ENCODE measurements around the gene ASIC4. TPM values are rescaled to one million over a fixed set of nuclear protein-coding genes. Genes with fewer than 3 reads are reported as not detected.
A peak's percentile ranks its signal among the peaks of the same experiment; 100 is the strongest.

ASIC4 gene
- total RNA-seq, 1 donor from 2014 or later: not detected

DNA sequence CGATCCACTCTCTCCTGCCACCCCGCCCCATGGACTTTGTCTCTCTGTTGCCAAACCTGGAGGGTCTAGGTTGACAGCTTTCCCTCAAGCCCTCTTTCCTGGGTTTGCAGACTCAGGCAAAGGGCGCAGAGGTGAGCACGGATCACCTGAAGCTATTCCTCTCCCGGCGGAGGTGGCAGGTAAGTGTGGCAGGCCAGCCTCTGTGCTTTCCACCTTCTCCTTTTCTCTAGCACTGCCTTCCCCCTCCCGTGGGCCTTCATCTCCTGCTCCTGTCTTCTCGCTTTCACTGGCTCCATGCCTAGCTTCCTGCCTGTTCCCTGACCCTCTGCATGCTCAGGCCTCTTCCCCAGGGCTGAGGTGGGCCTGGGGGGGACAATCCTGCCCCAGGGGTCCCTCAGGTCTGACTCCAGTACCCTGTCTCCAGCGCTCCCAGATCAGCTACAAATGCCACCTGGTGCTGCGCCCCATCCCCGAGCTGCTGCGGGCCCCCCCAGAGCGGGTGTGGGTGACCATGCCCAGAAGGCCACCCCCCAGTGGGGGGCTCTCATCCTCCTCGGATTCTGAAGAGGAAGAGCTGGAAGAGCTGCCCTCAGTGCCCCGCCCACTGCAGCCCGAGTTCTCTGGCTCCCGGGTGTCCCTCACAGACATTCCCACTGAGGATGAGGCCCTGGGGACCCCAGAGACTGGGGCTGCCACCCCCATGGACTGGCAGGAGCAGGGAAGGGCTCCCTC is 31.4 kb upstream of the ASIC4 start:
- DNase-seq (ENCODE audit: low read depth): no peak

GRCh38 chr2:219483451-219484342 is 30.6 kb upstream of the ASIC4 start:
- no peak for DNase-seq (ENCODE audit: low read depth)

GRCh38 chr2:219484343-219485200 is 29.7 kb upstream of the ASIC4 start:
- no peak for DNase-seq (ENCODE audit: low read depth)

DNA sequence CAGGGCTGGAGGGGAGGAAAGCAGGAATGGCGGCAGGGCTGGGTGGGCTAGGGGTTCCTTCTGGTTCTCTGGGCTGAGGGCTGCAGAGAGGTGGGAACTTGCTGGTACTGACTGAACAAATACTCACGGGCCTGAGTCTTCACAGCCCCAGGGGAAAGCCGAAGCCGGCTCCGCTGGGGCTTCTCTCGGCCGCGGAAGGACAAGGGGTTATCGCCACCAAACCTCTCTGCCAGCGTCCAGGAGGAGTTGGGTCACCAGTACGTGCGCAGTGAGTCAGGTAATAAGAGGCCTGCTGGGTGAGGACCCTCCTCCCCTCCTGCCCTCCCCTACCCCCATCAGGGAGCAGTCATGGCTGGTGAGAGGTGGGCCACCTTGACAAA is 29.1 kb upstream of the ASIC4 start:
- no peak for DNase-seq (ENCODE audit: low read depth)

- DNase-seq (ENCODE audit: low read depth): no peak
Observed at GRCh38 chr2:219486380-219486959, 27.8 kb upstream of the ASIC4 start.

DNA sequence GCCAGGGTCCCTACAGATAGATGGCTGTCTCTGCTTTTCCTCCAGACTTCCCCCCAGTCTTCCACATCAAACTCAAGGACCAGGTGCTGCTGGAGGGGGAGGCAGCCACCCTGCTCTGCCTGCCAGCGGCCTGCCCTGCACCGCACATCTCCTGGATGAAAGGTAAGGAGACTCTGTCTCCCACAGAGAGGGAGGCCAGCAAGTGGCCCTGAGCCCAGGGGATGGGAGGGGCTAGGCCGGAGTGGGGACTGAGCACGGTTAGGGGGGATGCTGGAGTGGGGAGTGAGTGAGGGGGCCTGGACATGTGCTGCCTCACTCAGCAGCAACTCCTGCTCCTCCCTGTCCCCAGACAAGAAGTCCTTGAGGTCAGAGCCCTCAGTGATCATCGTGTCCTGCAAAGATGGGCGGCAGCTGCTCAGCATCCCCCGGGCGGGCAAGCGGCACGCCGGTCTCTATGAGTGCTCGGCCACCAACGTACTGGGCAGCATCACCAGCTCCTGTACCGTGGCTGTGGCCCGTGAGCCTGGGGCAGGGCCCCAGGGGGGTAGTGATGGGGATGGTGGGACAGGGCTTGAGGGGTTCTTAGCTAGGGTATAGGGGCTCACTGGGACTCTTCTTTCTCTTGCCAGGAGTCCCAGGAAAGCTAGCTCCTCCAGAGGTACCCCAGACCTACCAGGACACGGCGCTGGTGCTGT is 26.0 kb upstream of the ASIC4 start:
- DNase-seq (ENCODE audit: low read depth): no peak

GRCh38 chr2:219488844-219489194 is 25.5 kb upstream of the ASIC4 start:
- no peak for DNase-seq (ENCODE audit: low read depth)

DNA sequence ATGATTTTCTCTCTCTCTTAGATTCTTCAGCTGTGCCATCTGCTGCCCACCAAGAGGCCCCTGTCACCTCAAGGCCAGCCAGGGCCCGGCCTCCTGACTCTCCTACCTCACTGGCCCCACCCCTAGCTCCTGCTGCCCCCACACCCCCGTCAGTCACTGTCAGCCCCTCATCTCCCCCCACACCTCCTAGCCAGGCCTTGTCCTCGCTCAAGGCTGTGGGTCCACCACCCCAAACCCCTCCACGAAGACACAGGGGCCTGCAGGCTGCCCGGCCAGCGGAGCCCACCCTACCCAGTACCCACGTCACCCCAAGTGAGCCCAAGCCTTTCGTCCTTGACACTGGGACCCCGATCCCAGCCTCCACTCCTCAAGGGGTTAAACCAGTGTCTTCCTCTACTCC is 25.0 kb upstream of the ASIC4 start:
- DNase-seq (ENCODE audit: low read depth): no peak

- no peak for DNase-seq (ENCODE audit: low read depth)
Observed at GRCh38 chr2:219490186-219490585, 24.1 kb upstream of the ASIC4 start.

GRCh38 chr2:219490600-219491130 is 23.6 kb upstream of the ASIC4 start:
- no peak for DNase-seq (ENCODE audit: low read depth)

DNA sequence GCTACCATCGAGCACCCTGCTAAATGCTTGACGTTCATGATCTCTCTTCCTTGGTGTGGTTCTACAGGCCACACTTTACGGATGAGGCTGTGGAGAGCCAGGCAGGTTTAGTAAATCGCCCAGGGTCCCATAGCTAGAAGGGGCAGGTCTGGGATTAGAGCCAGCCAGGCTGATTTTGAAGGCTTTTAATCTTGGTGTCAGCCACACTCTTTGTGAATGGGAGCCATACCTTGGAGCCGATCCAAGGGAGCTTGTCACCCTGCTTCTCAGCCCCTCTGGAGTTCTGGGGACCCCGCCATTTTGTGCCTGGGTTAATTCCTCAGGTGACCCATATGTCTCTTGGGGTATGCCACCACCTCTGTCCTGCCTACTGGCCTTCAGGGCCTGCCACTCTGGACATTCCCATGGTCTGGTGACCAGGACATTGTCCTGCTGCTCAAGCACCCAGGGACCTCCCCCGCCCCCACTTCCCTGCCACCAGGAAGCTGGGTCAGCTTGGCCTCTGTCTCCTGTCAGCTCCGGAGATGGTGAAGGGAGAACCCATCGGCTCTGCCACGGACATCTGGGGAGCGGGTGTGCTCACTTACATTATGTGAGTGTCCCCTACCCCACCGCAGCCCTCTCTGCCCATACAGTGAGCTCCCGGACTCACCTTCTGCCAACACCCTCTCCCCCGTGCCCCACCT is 22.9 kb upstream of the ASIC4 start:
- no peak for DNase-seq (ENCODE audit: low read depth)

- DNase-seq (ENCODE audit: low read depth): no peak
Observed at GRCh38 chr2:219492575-219492974, 21.7 kb upstream of the ASIC4 start.

DNA sequence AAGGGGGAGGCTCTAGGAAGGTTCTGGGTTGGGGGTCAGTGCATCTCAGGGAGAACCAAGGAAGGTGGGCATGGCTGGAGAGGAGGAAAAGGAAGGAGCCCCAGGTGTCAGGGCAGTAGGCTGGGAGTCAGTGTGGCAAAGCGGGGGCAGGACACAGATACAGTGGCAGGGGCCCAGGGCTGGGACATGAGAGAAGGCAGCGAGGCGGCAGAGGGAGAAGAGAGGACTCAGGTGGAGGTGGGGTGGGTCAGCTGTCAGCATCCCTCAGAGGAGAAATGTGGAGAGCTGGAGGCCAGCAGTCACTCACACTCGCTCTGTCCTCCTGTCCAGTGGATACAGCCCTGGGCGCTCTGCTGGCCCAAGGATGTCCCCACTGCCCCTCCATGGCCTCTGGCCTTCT is 21.2 kb upstream of the ASIC4 start:
- DNase-seq (ENCODE audit: low read depth): no peak

DNA sequence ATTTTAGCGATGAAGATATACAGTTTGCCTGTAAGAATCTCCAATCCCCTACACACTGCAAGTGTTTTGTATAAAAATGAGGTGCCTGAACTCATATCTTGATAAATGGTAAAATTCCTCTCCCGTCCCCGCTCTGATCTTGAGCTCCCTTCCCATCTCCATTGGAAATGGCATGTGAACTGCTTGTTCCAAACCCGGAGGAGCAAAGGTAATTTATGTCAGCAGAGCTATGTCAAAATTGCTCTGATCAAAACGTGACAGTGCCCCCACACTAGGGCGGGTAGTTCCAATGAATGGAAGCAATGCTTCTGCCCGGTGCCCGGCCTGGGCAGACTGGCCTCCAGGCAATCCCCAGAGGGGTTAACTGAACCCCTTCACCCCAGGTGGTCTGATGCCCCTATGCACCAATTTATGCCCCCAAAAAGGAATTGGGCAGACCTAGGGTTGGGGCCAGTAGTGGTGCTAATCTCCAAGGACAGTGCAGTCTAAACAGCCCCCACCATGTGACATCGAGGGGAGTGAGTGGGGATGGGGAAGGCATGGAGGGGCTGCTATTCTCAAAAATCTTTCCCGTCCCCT is 19.2 kb upstream of the ASIC4 start:
- DNase-seq (ENCODE audit: low read depth): no peak

DNA sequence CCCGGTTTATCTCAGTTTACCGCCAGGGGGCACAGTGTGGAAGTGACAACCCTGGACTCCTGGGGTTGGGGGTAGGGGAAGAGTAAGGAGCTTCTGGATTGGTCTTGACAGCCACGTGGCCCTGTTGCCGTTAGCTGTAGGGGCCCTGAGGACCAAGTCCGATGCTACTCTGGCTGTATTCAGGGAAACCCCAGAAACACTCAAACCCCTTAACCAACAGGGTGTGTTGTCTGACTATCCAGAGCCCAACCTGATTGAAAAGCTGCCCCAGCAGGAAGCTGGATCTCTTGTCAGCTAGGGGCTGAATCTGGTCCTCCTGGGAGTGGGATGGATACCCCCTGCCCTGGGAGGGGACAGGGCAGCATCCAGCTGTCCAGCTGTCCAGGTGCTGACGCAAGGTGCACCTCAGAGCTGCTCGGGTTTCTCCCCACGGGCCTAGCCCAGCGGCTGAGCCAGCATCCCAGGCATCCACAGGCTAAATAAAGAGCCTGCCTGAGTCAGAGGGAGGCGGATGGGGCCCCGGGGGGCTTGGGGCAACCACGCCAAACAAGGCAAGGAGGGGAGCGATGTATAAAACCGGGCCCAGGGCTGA is 18.7 kb upstream of the ASIC4 start:
- DNase-seq (ENCODE audit: low read depth): peak; percentile 58

GRCh38 chr2:219496247-219496824 is 17.9 kb upstream of the ASIC4 start:
- no peak for DNase-seq (ENCODE audit: low read depth)

DNA sequence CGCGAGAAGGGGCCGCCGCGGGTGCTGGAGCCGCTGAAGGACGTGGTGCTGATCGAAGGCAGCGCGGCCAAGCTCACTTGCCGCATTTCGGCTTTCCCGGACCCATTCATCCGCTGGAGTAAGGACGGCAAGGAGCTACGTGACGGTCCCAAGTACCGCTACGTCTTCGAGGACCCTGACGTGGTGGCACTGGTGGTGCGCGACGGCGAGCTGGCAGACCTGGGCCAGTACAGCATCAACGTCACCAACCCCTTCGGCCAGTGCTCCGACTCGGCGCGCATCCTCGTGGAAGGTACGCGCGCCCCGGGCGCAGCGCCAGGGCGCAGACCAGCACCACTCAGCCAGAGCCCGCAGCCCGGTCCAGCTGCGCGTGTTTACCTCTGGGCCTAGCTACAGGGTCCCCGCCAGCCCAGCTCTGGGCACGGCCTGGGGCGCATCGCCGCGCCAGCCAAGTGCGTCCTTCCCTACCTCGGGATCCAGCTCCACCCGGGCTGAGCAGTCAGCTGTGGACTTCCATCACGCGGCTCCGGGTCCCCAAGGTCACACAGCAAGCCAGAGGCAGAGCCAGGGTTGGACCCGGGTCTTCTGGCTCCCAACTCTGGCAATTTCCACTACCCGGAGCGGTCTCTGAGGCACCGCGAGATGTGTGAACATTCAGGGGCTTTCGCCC is 17.3 kb upstream of the ASIC4 start:
- DNase-seq (ENCODE audit: low read depth): no peak

- peak; percentile 55 for DNase-seq (ENCODE audit: low read depth)
Observed at GRCh38 chr2:219497495-219498279, 16.6 kb upstream of the ASIC4 start.
